ENCODE results near the gene ACOT13.
"Not testable (repeated sequence)": the region's sequence is repeated elsewhere in the genome, so short reads cannot be mapped to it uniquely, and the experiment has no call there.

The ACOT13 gene

GRCh38 chr6:24692415-24692814, 25.5 kb downstream of the ACOT13 start:
- no peak for DNase-seq (ENCODE audit: low spot score)

DNA sequence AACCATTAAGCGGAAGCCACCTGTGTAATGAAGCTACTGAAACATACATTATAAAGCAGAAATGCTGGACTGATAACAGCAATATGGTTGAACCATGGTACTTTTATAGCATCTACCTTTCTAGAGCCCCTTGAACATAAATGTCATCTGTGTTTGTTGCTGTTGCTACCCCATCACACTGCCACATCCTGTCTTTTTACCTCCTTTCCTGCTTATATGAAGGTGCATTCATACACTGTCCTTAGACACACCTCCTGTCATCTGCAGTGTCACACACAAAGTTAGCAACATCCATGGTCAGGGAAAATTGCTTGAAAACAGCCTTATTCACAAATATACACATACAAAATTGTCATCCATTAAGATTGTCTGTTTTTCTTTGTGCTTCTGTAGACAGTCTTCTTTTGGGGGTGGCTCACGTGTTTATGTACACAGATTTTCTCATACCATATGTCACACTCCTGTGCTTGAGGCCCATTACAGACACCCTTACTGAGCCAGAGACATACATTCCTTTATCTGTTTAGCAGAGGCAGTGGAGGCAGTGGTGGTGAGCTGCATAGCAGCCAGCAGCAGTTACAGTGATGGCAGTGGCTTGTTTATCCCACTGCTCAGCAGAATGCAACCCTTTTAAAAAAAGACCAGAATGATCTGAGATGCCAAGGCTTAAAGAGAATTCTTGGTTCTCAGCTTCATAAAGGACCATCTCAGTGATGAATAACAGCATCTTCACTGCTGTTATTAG, 26.1 kb downstream of the ACOT13 start:
- DNase-seq (ENCODE audit: low spot score): no peak

DNA sequence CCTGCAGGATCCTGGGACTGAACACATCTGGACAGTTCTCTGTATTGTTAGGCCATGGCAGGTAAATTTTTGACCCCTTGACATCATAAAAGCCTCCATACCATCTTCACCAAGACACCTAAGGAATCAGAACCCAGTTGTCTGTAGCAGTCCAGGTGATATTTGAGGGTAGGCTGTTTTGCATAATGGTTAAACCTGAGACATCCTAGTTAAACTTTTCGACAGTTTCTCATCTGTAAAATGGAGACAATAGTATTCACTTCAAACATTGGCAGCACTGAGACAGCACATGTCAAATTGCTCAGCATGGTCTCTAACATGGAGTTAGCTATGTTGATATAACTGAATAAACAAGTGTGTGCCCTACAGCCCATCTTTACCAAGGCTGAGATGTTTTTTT, 27.3 kb downstream of the ACOT13 start:
- no peak for DNase-seq (ENCODE audit: low spot score)

DNA sequence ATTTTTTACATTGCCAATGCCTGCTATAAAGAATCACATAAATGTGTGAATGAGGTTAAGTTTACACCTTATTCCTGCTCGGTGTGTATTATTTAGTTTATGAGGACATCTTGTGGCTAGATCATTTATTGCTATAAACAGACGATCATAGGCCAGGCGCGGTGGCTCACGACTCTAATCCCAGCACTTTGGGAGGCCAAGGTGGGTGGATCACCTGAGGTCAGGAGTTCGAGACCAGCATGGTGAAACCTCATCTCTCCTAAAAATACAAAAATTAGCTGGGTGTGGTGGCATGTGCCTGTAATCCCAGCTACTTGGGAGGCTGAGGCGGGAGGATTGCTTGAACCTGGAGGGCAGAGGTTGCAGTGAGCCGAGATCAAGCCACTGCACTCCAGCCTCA, 28.8 kb downstream of the ACOT13 start:
- DNase-seq (ENCODE audit: low spot score): peak; percentile 42

- DNase-seq (ENCODE audit: low spot score): no peak
These were observed 29.2 kb downstream of the ACOT13 start for GRCh38 chr6:24696097-24696496.

- DNase-seq (ENCODE audit: low spot score): peak; percentile 56
These were observed 32.9 kb downstream of the ACOT13 start for GRCh38 chr6:24699521-24700359.

- no peak for DNase-seq (ENCODE audit: low spot score)
These were observed 35.9 kb downstream of the ACOT13 start for GRCh38 chr6:24702720-24703282.

- DNase-seq (ENCODE audit: low spot score): no peak
These were observed 37.6 kb downstream of the ACOT13 start for GRCh38 chr6:24704468-24704867.

DNA sequence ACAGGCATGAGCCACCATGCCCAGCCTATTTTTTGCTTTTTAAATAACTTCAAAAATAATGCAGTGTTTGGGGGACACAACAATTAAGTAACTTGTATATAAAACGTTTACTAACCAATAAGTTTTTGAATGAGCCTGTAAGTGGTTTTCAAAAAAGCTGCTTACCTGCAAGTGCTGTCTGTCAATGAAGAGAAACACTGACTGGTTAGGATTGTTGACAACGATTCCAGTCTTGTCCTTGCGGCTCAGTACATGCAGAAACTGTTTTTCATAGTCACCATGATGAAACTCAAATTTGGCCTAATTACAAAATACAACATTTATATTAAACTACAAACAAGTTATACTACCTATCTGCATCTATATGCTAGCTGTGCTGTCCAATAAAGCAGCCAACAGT, 41.7 kb downstream of the ACOT13 start:
- DNase-seq (ENCODE audit: low spot score): no peak

GRCh38 chr6:24709014-24709711, 42.3 kb downstream of the ACOT13 start:
- DNase-seq (ENCODE audit: low spot score): no peak

DNA sequence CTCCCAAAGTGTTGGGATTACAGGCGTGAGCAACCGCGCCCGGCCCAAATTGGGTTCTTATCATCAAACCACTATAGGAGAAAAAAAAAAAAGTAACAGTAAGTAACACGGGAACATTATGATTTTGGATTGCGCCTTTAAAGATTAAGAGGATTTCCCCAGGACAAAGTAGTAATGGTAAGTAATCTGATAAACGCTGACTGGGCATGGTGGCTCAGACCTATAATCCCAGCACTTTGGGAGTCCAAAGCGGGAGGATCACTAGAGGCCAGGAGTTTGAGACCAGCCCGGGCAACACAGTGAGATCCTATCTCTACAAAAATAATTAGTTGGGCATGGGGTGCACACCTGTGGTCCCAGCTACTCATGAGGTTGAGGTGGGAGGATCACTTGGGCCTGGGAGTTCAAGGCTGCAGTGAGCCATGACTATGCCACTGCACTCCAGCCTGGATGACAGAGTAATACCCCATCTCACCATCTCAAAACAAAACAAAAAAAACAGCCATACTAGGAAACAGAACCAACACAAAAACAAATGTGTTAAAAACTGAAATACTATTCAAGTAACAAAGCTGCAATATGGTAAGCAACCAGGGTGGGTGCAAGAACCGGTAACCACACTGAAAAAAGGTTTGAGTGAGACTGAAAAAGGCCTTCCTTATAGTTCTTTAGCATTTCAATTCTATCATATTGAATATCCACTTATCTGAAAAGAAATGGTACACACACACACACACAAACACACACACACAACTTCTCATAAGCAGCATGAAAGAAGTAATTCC, 43.8 kb downstream of the ACOT13 start:
- no peak for DNase-seq (ENCODE audit: low spot score)

GRCh38 chr6:24716602-24717148, 49.8 kb downstream of the ACOT13 start:
- DNase-seq (ENCODE audit: low spot score): not testable (repeated sequence)

DNA sequence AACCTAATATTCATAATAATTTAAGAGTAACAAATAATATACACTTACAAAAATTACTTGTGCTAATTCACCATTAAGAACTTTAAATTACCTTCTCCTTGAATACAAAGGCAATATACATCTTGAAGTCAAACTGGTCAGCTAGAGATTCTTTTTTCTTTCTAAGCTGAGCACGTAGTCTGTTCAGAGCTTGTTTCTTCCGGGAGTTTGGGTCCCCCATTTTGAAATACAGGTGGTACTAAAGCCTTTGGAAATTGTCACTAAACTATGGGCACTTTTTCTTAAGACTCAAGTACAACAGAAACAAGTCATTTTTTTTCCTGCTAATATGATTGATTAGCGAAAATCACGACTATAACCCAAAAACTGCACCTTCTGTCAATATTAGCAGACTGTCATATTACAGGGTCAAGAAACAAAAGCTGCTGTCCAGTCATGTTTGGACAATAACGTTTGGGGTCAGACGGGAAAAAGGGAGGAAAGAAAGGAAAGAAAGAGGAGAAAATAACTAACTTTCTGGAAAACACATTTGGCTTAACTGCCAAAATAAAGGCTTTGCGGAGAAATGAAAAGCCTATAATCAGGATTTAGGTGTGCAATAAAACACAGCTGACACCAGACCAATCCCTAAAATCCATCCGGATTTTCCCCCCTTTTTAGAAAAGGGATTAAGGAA, 51.7 kb downstream of the ACOT13 start:
- DNase-seq (ENCODE audit: low spot score): no peak

DNA sequence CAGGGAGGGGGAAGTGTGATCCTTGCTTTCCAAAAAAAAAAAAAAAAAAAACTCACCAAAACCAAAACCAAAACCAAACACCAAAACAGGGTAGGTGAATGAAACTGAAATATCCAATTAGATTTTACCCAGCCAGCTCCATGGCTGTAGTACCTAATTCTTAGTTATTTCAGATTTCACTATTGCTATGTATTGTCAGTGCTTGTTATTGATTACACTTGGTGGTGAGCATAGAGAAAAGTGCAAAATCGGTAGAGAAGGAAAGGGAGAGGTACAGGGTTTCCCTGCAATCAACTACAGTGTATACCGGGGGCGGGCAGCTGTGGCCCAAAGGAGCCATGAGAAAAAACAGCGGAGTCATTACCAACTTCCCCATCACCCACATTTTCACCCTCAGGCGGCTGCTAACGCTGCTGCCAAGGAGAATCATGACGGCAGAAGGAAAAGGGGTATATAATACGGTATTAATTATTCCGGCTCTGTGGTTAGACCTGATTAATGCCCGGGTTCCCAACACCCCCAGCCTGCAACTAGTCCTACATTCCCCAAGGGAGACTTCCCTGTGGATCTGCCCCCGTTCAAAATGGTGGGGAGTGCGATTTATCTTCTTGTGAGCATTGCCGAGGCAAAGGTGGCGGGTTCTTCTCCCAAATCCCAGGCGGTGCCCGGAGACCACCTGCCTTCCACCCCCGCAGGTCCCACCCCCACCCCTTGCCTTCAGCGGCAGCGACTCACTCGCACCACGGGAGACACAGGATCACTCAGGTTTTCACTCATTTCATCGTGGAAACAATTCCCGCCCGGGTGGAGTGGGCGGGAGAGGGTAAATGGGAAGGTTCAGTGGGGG, 52.5 kb downstream of the ACOT13 start, which contains the start of gene C6orf62:
TSS of gene C6orf62 (minus strand) at position 30 of the 847 bp plus-strand sequence. CDS start 486 bp downstream, outside the sequence.
- DNase-seq (ENCODE audit: low spot score): no peak

DNA sequence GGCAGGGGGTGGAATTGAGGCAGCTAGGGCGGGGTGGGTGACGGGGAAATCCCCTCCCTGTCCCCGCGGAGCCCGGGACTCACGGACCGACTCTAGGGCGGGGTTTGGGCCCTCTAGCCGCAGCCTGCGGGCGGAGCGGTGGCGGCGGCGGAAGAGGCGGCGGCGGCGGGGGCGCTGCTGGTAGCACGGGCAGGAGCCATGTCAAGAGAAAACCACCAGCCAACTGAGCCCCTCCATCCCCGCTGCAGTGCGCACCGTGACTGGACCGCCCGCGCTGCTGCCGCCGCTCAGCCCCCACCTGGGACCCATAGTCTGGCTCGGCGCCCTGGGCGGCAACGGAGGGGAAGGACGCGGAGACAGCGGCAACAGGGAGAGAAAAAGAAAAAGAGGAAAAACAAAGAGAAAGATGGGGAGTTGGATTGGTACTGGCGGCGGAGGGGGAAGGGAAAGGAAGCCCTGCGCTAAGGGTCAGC, 53.3 kb downstream of the ACOT13 start:
- DNase-seq (ENCODE audit: low spot score): no peak

DNA sequence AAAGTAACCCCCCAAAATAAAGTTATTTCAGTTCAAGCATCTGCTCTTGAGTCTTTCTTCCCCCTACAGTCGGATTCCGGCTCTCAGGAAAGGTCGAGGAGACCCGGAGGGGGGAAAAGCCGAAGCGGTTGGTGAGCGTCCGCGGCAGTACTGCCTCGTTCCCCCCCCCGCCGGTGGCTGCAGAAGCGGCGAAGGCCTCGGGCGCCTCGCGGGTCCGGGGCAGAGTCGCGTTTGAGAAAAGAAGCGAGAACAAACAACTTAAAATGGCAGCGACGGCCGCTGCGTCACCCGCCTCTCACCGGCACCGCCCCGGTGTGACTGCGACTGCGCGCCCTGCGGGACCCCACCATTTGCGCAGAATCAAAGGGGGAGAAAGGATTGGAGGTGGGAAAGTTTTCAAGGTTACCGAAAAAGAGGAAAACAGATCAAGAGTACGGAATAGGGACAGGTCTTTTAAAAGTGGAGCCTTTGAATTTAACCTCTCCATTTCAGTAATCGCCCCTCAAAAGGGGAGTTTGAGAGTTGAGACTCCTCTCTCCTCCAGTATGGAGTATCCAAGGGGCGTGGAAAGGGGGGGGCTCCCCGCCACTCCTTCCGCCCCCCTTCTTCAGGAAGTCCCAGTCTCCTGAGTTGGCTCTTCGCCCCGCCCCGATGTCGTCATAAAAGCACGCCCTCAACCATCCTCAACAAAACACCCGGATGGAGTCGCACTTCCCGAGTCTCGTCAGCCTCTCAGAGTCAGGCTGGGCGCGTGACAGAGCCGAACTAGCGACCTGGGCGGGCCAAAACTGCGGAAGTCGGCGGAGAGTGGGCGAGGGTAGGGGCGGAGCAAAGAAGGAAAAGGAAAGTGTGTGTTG, 54.0 kb downstream of the ACOT13 start:
- DNase-seq (ENCODE audit: low spot score): peak; percentile 100

DNA sequence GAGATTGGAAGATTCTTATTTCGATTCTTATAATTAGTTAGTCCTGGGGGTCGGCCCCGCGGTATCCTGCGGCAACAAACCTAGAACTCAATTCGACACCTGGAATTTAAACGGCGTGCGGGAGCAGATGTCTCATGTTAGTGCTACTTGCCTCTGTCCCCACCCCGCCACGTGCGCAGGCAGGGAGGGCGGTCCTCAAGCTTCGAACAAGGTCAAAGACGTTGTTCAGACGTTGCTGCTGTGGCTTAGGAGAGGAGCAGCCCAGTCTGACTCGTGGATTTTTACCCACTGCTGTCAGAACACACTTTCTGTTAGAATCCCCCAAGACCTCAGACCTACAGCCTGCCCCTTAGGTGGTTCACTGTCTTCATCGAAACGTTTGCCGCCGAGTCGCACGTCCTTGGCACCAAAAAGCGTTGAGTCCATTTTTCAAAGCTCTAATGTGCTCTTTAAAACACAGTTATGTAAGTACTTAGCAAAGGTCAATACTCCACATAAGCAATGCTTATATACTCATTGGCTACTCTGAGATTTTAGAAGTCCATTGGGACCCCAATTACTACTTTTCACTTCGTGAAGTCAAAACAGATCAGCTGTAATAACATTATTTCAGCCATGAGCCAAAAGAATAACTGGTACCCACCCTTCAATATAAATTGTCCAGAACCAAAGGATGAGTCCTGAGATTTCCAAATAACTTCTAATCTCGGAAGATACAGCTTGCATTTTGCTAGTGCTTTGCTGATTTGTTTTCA, 54.8 kb downstream of the ACOT13 start:
- DNase-seq (ENCODE audit: low spot score): peak; percentile 76

- DNase-seq (ENCODE audit: low spot score): no peak
These were observed 56.4 kb downstream of the ACOT13 start for GRCh38 chr6:24723270-24723669.

All from COLO829 (cell line).